K562 (cell line): ENCODE measurements around the gene ITGAL. TPM values are rescaled to one million over a fixed set of nuclear protein-coding genes. Genes with fewer than 3 reads are reported as not detected.

Experiments used
- CHAMP1 ChIP-seq: fragments of 450-650 bp; IDR thresholded peaks from 2 replicates; pipeline ENCODE4 v1.6.1; 2016; ENCODE audit warnings: mild to moderate bottlenecking
- CREM ChIP-seq: IDR thresholded peaks from 2 replicates; pipeline ENCODE4 v1.6.1; 2014; ENCODE audit warnings: antibody characterized with exemption, low read depth
- EP300 ChIP-seq: IDR thresholded peaks from 2 replicates; pipeline ENCODE4 v1.6.1; 2012; ENCODE audit warnings: low read length, improper control_type of control experiment
- ESRRA ChIP-seq: fragments of 450-650 bp; IDR thresholded peaks from 2 replicates; pipeline ENCODE4 v1.6.1; 2014; ENCODE audit warnings: low read depth, mild to moderate bottlenecking, moderate library complexity, borderline replicate concordance
- FOXO4 ChIP-seq: fragments of 450-650 bp; formaldehyde crosslinking; IDR thresholded peaks from 2 replicates; pipeline ENCODE4 v1.4.0; 2020; ENCODE audit warnings: mild to moderate bottlenecking, moderate library complexity
- GATA2 ChIP-seq: sonication (generic); formaldehyde crosslinking; IDR thresholded peaks from 2 replicates; pipeline ENCODE4 v1.4.0; 2020; ENCODE audit warnings: mild to moderate bottlenecking, missing genetic modification reagents
- HLTF ChIP-seq: fragments of 450-650 bp; IDR thresholded peaks from 2 replicates; pipeline ENCODE4 v1.6.1; 2016
- HNRNPLL ChIP-seq: fragments of 200-400 bp; formaldehyde crosslinking; IDR thresholded peaks from 2 replicates; pipeline ENCODE4 v1.6.1; 2017; ENCODE audit warnings: low read length, low read depth, mild to moderate bottlenecking; ENCODE audit not compliant: poor library complexity, severe bottlenecking
- KAT8 ChIP-seq: fragments of 450-650 bp; IDR thresholded peaks from 2 replicates; pipeline ENCODE4 v1.6.1; 2016; ENCODE audit warnings: low read depth, mild to moderate bottlenecking
- KDM2B ChIP-seq: fragments of 250-450 bp; sonication (Bioruptor Pico); IDR thresholded peaks from 2 replicates; pipeline ENCODE4 v1.8.0; 2021; ENCODE audit warnings: mild to moderate bottlenecking, moderate library complexity
- KLF6 ChIP-seq: fragments of 250-450 bp; sonication (Bioruptor Pico); IDR thresholded peaks from 2 replicates; pipeline ENCODE4 v1.4.0; 2020; ENCODE audit warnings: mild to moderate bottlenecking, moderate library complexity, borderline replicate concordance
- L3MBTL2 ChIP-seq: fragments of 450-650 bp; IDR thresholded peaks from 2 replicates; pipeline ENCODE4 v1.6.1; 2016; ENCODE audit warnings: mild to moderate bottlenecking, moderate library complexity
- POLR2A ChIP-seq: fragments of 450-650 bp; conservative IDR thresholded peaks from 2 replicates; pipeline ENCODE4 v1.6.1; 2016
- PRDM10 ChIP-seq: fragments of 450-650 bp; IDR thresholded peaks from 2 replicates; pipeline ENCODE4 v1.6.1; 2018; ENCODE audit not compliant: partially characterized antibody
- RBM34 ChIP-seq: fragments of 200-400 bp; formaldehyde crosslinking; IDR thresholded peaks from 2 replicates; pipeline ENCODE4 v1.6.1; 2018; ENCODE audit warnings: low read length, borderline replicate concordance; ENCODE audit not compliant: insufficient read depth
- RBM39 ChIP-seq: fragments of 200-400 bp; formaldehyde crosslinking; optimal IDR thresholded peaks from 2 replicates; pipeline ENCODE3; 2018; ENCODE audit warnings: low read depth, low read length
- USF2 ChIP-seq: sonication (generic); formaldehyde crosslinking; IDR thresholded peaks from 2 replicates; pipeline ENCODE4 v1.5.0; 2020; ENCODE audit warnings: missing genetic modification reagents
- ZKSCAN1 ChIP-seq: fragments of 150-350 bp; IDR thresholded peaks from 2 replicates; pipeline ENCODE4 v1.6.1; 2016; ENCODE audit warnings: low read depth, low read length
- ZNF124 ChIP-seq: sonication (generic); formaldehyde crosslinking; IDR thresholded peaks from 2 replicates; pipeline ENCODE4 v1.8.1; 2022; ENCODE audit warnings: missing genetic modification reagents
- ZNF384 ChIP-seq: IDR thresholded peaks from 2 replicates; pipeline ENCODE4 v1.6.1; 2012; ENCODE audit warnings: low read depth, low read length, improper control_type of control experiment
- ZNF707 ChIP-seq: fragments of 250-450 bp; sonication (Bioruptor Pico); conservative IDR thresholded peaks from 2 replicates; pipeline ENCODE4 v1.8.0; 2022; ENCODE audit warnings: inconsistent platforms, mild to moderate bottlenecking, moderate library complexity
- ZNF79 ChIP-seq: fragments of 250-450 bp; sonication (Bioruptor Pico); IDR thresholded peaks from 2 replicates; pipeline ENCODE4 v1.4.0; 2020; ENCODE audit warnings: low read depth, mild to moderate bottlenecking, moderate library complexity
- polyA plus RNA-seq, 8 experiments: library from polyadenylated mRNA; depleted of rRNA in 4 of 8; stranded (reverse) in 5 of 8; unstranded in 3 of 8; fragments of >200 nt; fragmentation: Nextera tagmentation in 2 of 8; fragmentation: Illumina TruSeq in 1 of 8; extraction: Ambion mirVana in 2 of 8; extraction: Trizol in 1 of 8; gene quantifications; 2 replicates each; pipeline versions ENCODE4 v1.2.1 to v1.2.3, GENCODE V29; 2011 to 2014; ENCODE audit warnings: inconsistent platforms in 1 of 8, missing spikeins in 1 of 8
- total RNA-seq, 7 experiments: library from RNA; depleted of rRNA in 6 of 7; stranded (reverse); fragments of >200 nt in 6 of 7; fragmentation: Illumina TruSeq in 2 of 7; extraction: Trizol in 2 of 7; gene quantifications; 2 replicates each; pipeline versions ENCODE4 v1.2.1 to v1.2.3, GENCODE V29; 2011 to 2021; ENCODE audit warnings: low replicate concordance in 1 of 7

Gene ITGAL
- total and polyA plus RNA-seq, 9 of the 15 experiments (the other 6 are each of a cell fraction or from before 2014, with no cell fraction given), result 0.01 to 0.53 TPM; not detected in 7

- TF ChIP-seq KLF6 (no peak), RBM34 (no peak), KAT8 (no peak), HLTF (no peak), ZNF79 (CRISPR knock-in tag) (no peak), L3MBTL2 (peak; percentile 85), ESRRA (peak; percentile 32; the same call in 1 of the 2 replicates), USF2 (CRISPR knock-in tag) (peak; percentile 81), RBM39 (peak; percentile 89), ZNF707 (CRISPR knock-in tag) (no peak), ZNF384 (peak; percentile 23; the same call in 1 of the 2 replicates), FOXO4 (CRISPR knock-in tag) (no peak), CHAMP1 (no peak), HNRNPLL (peak; percentile 46), POLR2A (peak; percentile 12; the same call in 1 of the 2 replicates), GATA2 (no peak), EP300 (no peak), KDM2B (CRISPR knock-in tag) (no peak), CREM (peak; percentile 75), ZKSCAN1 (peak; percentile 99), ZNF124 (CRISPR knock-in tag) (no peak), PRDM10 (peak; percentile 12)
These were observed 63.2 kb downstream of the ITGAL start (continued) for GRCh38 chr16:30535777-30536190.
